SK-N-SH (cell line): ENCODE measurements around the gene SNRPD2. TPM values are rescaled to one million over a fixed set of nuclear protein-coding genes. Genes with fewer than 3 reads are reported as not detected.

Experiments
- CTCF ChIA-PET: fragments of 300-600, 350-600 bp; formaldehyde crosslinking; extraction: SDS; loops from one replicate; lab custom pipeline; 2021; lab: Yijun Ruan, JAX
- POLR2A ChIA-PET: fragments of 350-600 bp; sonication (Branson Sonifier 250); formaldehyde crosslinking; extraction: SDS; loops from one replicate; lab custom pipeline; 2020; ENCODE audit warnings: antibody characterized with exemption, inconsistent platforms; lab: Yijun Ruan, JAX
- DNase-seq: peaks from one replicate; pipeline ENCODE4 v3.0.0; 2012
- H2AFZ ChIP-seq: fragments of 200-600 bp; sonication (generic); 2 replicates; pipeline ENCODE4 v1.8.1; 2016; ENCODE audit warnings: antibody characterized with exemption, mild to moderate bottlenecking, low read depth
- H3F3A ChIP-seq: fragments of 200-600 bp; sonication (generic); replicated peaks from 2 replicates; pipeline ENCODE3; 2016; ENCODE audit warnings: antibody characterized with exemption, mild to moderate bottlenecking; ENCODE audit not compliant: insufficient read depth
- H3K27ac ChIP-seq, 2 experiments: fragments of 200-500 bp in 1 of 2; fragments of 200-600 bp in 1 of 2; sonication (Bioruptor generic) in 1 of 2; sonication (generic), shearing (Covaris generic) in 1 of 2; 2 replicates each; pipeline versions ENCODE4 v1.5.1 to v1.6.1; 2014 to 2016; ENCODE audit warnings: low read depth in 2 of 2, inconsistent platforms in 1 of 2, low read length in 1 of 2, mild to moderate bottlenecking in 1 of 2, mixed read lengths in 1 of 2
- H3K27me3 ChIP-seq: fragments of 200-600 bp; sonication (generic), shearing (Covaris generic); 2 replicates; pipeline ENCODE4 v1.6.1; 2016; ENCODE audit warnings: mixed run types; ENCODE audit not compliant: insufficient read depth
- H3K36me3 ChIP-seq, 2 experiments: fragments of 200-500 bp in 1 of 2; fragments of 200-600 bp in 1 of 2; sonication (Bioruptor generic) in 1 of 2; sonication (generic) in 1 of 2; replicated peaks in 1 of 2; 2 replicates each; pipeline versions ENCODE3 to v1.5.1; 2014 to 2016; ENCODE audit warnings: low read length in 1 of 2, mild to moderate bottlenecking in 1 of 2; ENCODE audit not compliant: insufficient read depth in 2 of 2, control insufficient read depth in 1 of 2
- H3K4me1 ChIP-seq, 2 experiments: fragments of 200-500 bp in 1 of 2; fragments of 200-600 bp in 1 of 2; sonication (Bioruptor generic) in 1 of 2; sonication (generic), shearing (Covaris generic) in 1 of 2; 2 replicates each; pipeline versions ENCODE4 v1.5.1 to v1.6.1; 2014 to 2016; ENCODE audit warnings: low read depth in 1 of 2, low read length in 1 of 2, mixed run types in 1 of 2; ENCODE audit not compliant: insufficient read depth in 2 of 2, control insufficient read depth in 1 of 2
- H3K4me2 ChIP-seq: fragments of 200-600 bp; sonication (generic), shearing (Covaris generic); 2 replicates; pipeline ENCODE4 v1.6.1; 2017; ENCODE audit warnings: mixed run types
- H3K4me3 ChIP-seq, 2 experiments: fragments of 200-500 bp in 1 of 2; fragments of 200-600 bp in 1 of 2; sonication (Bioruptor generic) in 1 of 2; sonication (generic), shearing (Covaris generic) in 1 of 2; 2 replicates each; pipeline versions ENCODE4 v1.5.1 to v1.8.1; 2014 to 2016; ENCODE audit warnings: low read depth in 2 of 2, inconsistent platforms in 1 of 2, low read length in 1 of 2, mild to moderate bottlenecking in 1 of 2, mixed read lengths in 1 of 2, moderate library complexity in 1 of 2
- H3K79me2 ChIP-seq: fragments of 200-600 bp; sonication (generic); 2 replicates; pipeline ENCODE4 v1.8.1; 2017; ENCODE audit warnings: mild to moderate bottlenecking; ENCODE audit not compliant: insufficient read depth
- H3K9ac ChIP-seq: fragments of 200-600 bp; sonication (generic); 2 replicates; pipeline ENCODE4 v1.6.1; 2017; ENCODE audit warnings: mixed run types
- H3K9me2 ChIP-seq: fragments of 200-600 bp; sonication (generic); 2 replicates; pipeline ENCODE4 v1.6.1; 2017; ENCODE audit warnings: mixed run types
- H3K9me3 ChIP-seq: fragments of 200-600 bp; sonication (generic); 2 replicates; pipeline ENCODE4 v1.6.1; 2017; ENCODE audit warnings: mixed run types, mild to moderate bottlenecking, moderate library complexity
- H4K20me1 ChIP-seq: fragments of 200-600 bp; sonication (generic); 2 replicates; pipeline ENCODE4 v1.6.1; 2017; ENCODE audit warnings: mild to moderate bottlenecking, mixed run types; ENCODE audit not compliant: insufficient read depth
- CHD2 ChIP-seq: fragments of 150-350 bp; IDR thresholded peaks from 2 replicates; pipeline ENCODE4 v1.6.1; 2018; ENCODE audit warnings: low read length; ENCODE audit not compliant: partially characterized antibody
- CTCF ChIP-seq: fragments of 200-600 bp; sonication (generic); IDR thresholded peaks from 2 replicates; pipeline ENCODE4 v1.6.1; 2017; ENCODE audit warnings: antibody characterized with exemption, mild to moderate bottlenecking, moderate library complexity
- EZH2phosphoT487 ChIP-seq: fragments of 200-600 bp; sonication (generic); IDR thresholded peaks from 2 replicates; pipeline ENCODE4 v1.6.1; 2017; ENCODE audit warnings: low read depth, mixed run types, mild to moderate bottlenecking, antibody characterized with exemption, moderate library complexity, borderline replicate concordance
- FOSL2 ChIP-seq: IDR thresholded peaks from 2 replicates; pipeline ENCODE4 v1.4.0; 2012; ENCODE audit warnings: low read depth, mild to moderate bottlenecking, moderate library complexity, borderline replicate concordance
- GATA2 ChIP-seq: sonication (generic); formaldehyde crosslinking; IDR thresholded peaks from 2 replicates; pipeline ENCODE4 v1.5.0; 2020; ENCODE audit warnings: mild to moderate bottlenecking, missing genetic modification reagents
- MXI1 ChIP-seq: IDR thresholded peaks from 2 replicates; pipeline ENCODE4 v1.6.1; 2012; ENCODE audit warnings: mild to moderate bottlenecking, low read depth, low read length, improper control_type of control experiment
- POLR2AphosphoS5 ChIP-seq: IDR thresholded peaks from 2 replicates; pipeline ENCODE4 v1.6.1; 2012; ENCODE audit warnings: low read depth, low read length
- REST ChIP-seq: IDR thresholded peaks from 2 replicates; pipeline ENCODE4 v1.6.1; 2012; ENCODE audit warnings: mild to moderate bottlenecking, low read depth, low read length, moderate library complexity
- YY1 ChIP-seq: IDR thresholded peaks from 2 replicates; pipeline ENCODE4 v1.4.0; 2012; ENCODE audit warnings: low read depth, mild to moderate bottlenecking
- WGBS: methylation state at CpG from one replicate; pipeline ENCODE4 v1.1.6; 2017; ENCODE audit warnings: low lambda C conversion rate; 5-methylcytosine and 5-hydroxymethylcytosine counted together
- polyA plus RNA-seq, 3 experiments: library from polyadenylated mRNA; depleted of rRNA; stranded (reverse); fragments of >200 nt; gene quantifications; 2 replicates each; pipeline ENCODE4 v1.2.3, GENCODE V29; 2012

SNRPD2 gene
- polyA plus RNA-seq, 1 of the 3 experiments (the other 2 are of a cell fraction) = 1,248 TPM

GRCh38 chr19:45653634-45654033 is 38.1 kb downstream of the SNRPD2 start:
- Histone ChIP-seq H3K4me3 (no peak overlapping the region), H3K4me2 (no peak overlapping the region), H3K36me3 (no peaks in the 10 kb centered on the region), H3K27me3 (no peaks in the 10 kb centered on the region), H3K4me1 (no peaks in the 10 kb centered on the region; a peak in 1 of 4 replicates), H3K9me2 (no peaks in the 10 kb centered on the region), H3F3A (no peaks in the 10 kb centered on the region), H3K79me2 (no peaks in the 10 kb centered on the region), H2AFZ (no peak overlapping the region), H3K9me3 (no peaks in the 10 kb centered on the region), H3K27ac (no peak overlapping the region), H3K9ac (no peak overlapping the region), H4K20me1 (no peaks in the 10 kb centered on the region)
- TF ChIP-seq FOSL2 = no peak
- no peak for TF ChIP-seq EZH2phosphoT487
- DNase-seq = no peak
- ChIA-PET POLR2A (no interaction called here), CTCF (interaction anchor here (0.8 to 1.9 kb wide), 4 partner anchors 11 to 47 kb away, joined by 3 to 4 read pairs (median 3); no protein-coding TSS in a partner anchor)
- 55% methylated on average over 4 of the region's 5 CpGs for WGBS

GRCh38 chr19:45650722-45651121 is 41.0 kb downstream of the SNRPD2 start:
- TF ChIP-seq CTCF (no peak), YY1 (no peak), REST (no peak), CHD2 (no peak), MXI1 (no peak), GATA2 (CRISPR knock-in tag) (no peak), FOSL2 (no peak), POLR2AphosphoS5 (no peak)
- Histone ChIP-seq H3F3A (no peaks in the 10 kb centered on the region), H3K27ac (no peak overlapping the region), H3K79me2 (no peaks in the 10 kb centered on the region), H3K4me3 (no peak overlapping the region), H3K9me2 (no peaks in the 10 kb centered on the region), H4K20me1 (no peaks in the 10 kb centered on the region), H2AFZ (no peak overlapping the region), H3K9me3 (no peaks in the 10 kb centered on the region), H3K36me3 (no peaks in the 10 kb centered on the region), H3K4me1 (peaks cover 0 to 2% of the 10 kb centered on the region in 2 experiments; a peak in 1 of 4 replicates), H3K27me3 (no peaks in the 10 kb centered on the region), H3K9ac (no peak overlapping the region), H3K4me2 (no peak overlapping the region)
- 79% methylated on average over 3 of the region's 3 CpGs for WGBS
- ChIA-PET CTCF (interaction anchor here (0.7 kb wide), 1 partner anchor 211 kb away, joined by 5 read pairs; no protein-coding TSS in a partner anchor), POLR2A (no interaction called here)
- no peak for DNase-seq
